H1 (cell line): ENCODE data around the gene POLR2A. TPM values are rescaled to one million over a fixed set of nuclear protein-coding genes. Genes with fewer than 3 reads are reported as not detected.

Experiments used
- CTCF ChIA-PET: fragments of 300-600 bp; sonication (Branson Sonifier 250); formaldehyde crosslinking; loops from one replicate; lab custom pipeline; 2021; ENCODE audit not compliant: partially characterized antibody; lab: Charles Lee
- POLR2A ChIA-PET: fragments of 300-600 bp; sonication (Branson Sonifier 250); formaldehyde crosslinking; loops from one replicate; lab custom pipeline; 2021; ENCODE audit warnings: inconsistent platforms; ENCODE audit not compliant: partially characterized antibody; lab: Charles Lee
- DNase-seq, 2 experiments: peaks; one replicate each; pipeline versions ENCODE4 v3.0.0 to v3.0.0-alpha.2; 2010 to 2022; ENCODE audit warnings: low spot score in 2 of 2, low read depth in 1 of 2, mixed read lengths in 1 of 2
- FAIRE-seq: peaks from 2 replicates; lab custom pipeline; 2011; peaks lifted over from hg19 to GRCh38; lab: Jason Lieb, UNC
- H2AFZ ChIP-seq: 2 replicates; pipeline ENCODE4 v1.8.1; 2012; ENCODE audit warnings: low read length, inconsistent platforms
- H2AK5ac ChIP-seq: 2 replicates; pipeline ENCODE4 v1.6.1; 2013; ENCODE audit warnings: low read depth, low read length
- H2BK120ac ChIP-seq: replicated peaks from 2 replicates; pipeline ENCODE3; 2013; ENCODE audit warnings: low read depth, low read length, inconsistent platforms
- H2BK12ac ChIP-seq: 2 replicates; pipeline ENCODE4 v1.6.1; 2013; ENCODE audit warnings: low read depth, low read length
- H2BK15ac ChIP-seq: 2 replicates; pipeline ENCODE4 v1.6.1; 2013; ENCODE audit warnings: low read length
- H2BK20ac ChIP-seq: 2 replicates; pipeline ENCODE4 v1.6.1; 2013; ENCODE audit warnings: low read length
- H2BK5ac ChIP-seq: 2 replicates; pipeline ENCODE4 v1.6.1; 2013; ENCODE audit warnings: low read depth, low read length
- H3K14ac ChIP-seq: 2 replicates; pipeline ENCODE4 v1.6.1; 2013; ENCODE audit warnings: inconsistent platforms; ENCODE audit not compliant: insufficient read length
- H3K18ac ChIP-seq: 2 replicates; pipeline ENCODE4 v1.6.1; 2013; ENCODE audit warnings: low read length; ENCODE audit errors: extremely low read depth
- H3K23ac ChIP-seq: 2 replicates; pipeline ENCODE4 v1.6.1; 2013; ENCODE audit warnings: inconsistent platforms; ENCODE audit not compliant: insufficient read length
- H3K23me2 ChIP-seq: 2 replicates; pipeline ENCODE4 v1.6.1; 2013; ENCODE audit warnings: low read depth, low read length
- H3K27ac ChIP-seq: 2 replicates; pipeline ENCODE4 v1.6.1; 2011; ENCODE audit warnings: low read depth, low read length, inconsistent platforms
- H3K27me3 ChIP-seq, 4 experiments: replicated peaks in 1 of 4; 1 replicate in 1 of 4; 2 replicates in 3 of 4; pipeline versions ENCODE4 v1.6.1 to v1.8.1; 2011 to 2013; ENCODE audit warnings: low read length in 3 of 4, mild to moderate bottlenecking in 3 of 4, inconsistent platforms in 2 of 4, mixed read lengths in 2 of 4, moderate library complexity in 1 of 4; ENCODE audit not compliant: control insufficient read depth in 3 of 4, insufficient read depth in 3 of 4; ENCODE audit errors: extremely low read depth in 1 of 4
- H3K36me3 ChIP-seq, 4 experiments: 2 replicates each; pipeline versions ENCODE4 v1.6.1 to v1.8.1; 2011 to 2013; ENCODE audit warnings: mild to moderate bottlenecking in 4 of 4, low read length in 3 of 4, moderate library complexity in 2 of 4, control low read depth in 1 of 4, inconsistent platforms in 1 of 4; ENCODE audit not compliant: insufficient read depth in 4 of 4, control insufficient read depth in 2 of 4
- H3K4ac ChIP-seq: replicated peaks from 2 replicates; pipeline ENCODE3; 2013; ENCODE audit warnings: low read length, low read depth, mixed read lengths, inconsistent platforms; ENCODE audit not compliant: insufficient read length
- H3K4me1 ChIP-seq, 4 experiments: replicated peaks in 1 of 4; 1 replicate in 1 of 4; 2 replicates in 3 of 4; pipeline versions ENCODE4 v1.6.1 to v1.8.1; 2011 to 2013; ENCODE audit warnings: low read length in 3 of 4, inconsistent platforms in 2 of 4, mixed read lengths in 1 of 4; ENCODE audit not compliant: insufficient read depth in 4 of 4, control insufficient read depth in 3 of 4
- H3K4me2 ChIP-seq, 2 experiments: 2 replicates each; pipeline versions ENCODE4 v1.6.1 to v1.8.1; 2011 to 2013; ENCODE audit warnings: low read depth in 2 of 2, low read length in 2 of 2, control low read depth in 1 of 2, inconsistent platforms in 1 of 2, mild to moderate bottlenecking in 1 of 2; ENCODE audit not compliant: insufficient read depth in 1 of 2
- H3K4me3 ChIP-seq, 4 experiments: fragments of 200-600, 300-600 bp in 1 of 4; sonication (generic), shearing (Covaris generic), sonication (Bioruptor Twin) in 1 of 4; 2 replicates each; pipeline versions ENCODE4 v1.5.1 to v1.8.1; 2011 to 2016; ENCODE audit warnings: low read length in 4 of 4, low read depth in 3 of 4, control low read depth in 2 of 4, inconsistent platforms in 2 of 4, mild to moderate bottlenecking in 2 of 4, mixed read lengths in 1 of 4, moderate library complexity in 1 of 4; ENCODE audit not compliant: insufficient read depth in 2 of 4; ENCODE audit errors: extremely low read depth in 1 of 4
- H3K56ac ChIP-seq: replicated peaks from 2 replicates; pipeline ENCODE3; 2013; ENCODE audit warnings: low read depth, mild to moderate bottlenecking, mixed read lengths, low read length, inconsistent platforms; ENCODE audit not compliant: insufficient read length
- H3K79me1 ChIP-seq: 2 replicates; pipeline ENCODE4 v1.6.1; 2013; ENCODE audit warnings: low read depth, low read length, control low read depth
- H3K79me2 ChIP-seq, 2 experiments: 2 replicates each; pipeline versions ENCODE4 v1.6.1 to v1.8.1; 2012 to 2013; ENCODE audit warnings: low read length in 2 of 2, mild to moderate bottlenecking in 2 of 2, inconsistent platforms in 1 of 2; ENCODE audit not compliant: insufficient read depth in 2 of 2, control insufficient read depth in 1 of 2
- H3K9ac ChIP-seq, 4 experiments: replicated peaks in 1 of 4; 1 replicate in 1 of 4; 2 replicates in 3 of 4; pipeline versions ENCODE4 v1.6.1 to v1.8.1; 2011 to 2013; ENCODE audit warnings: low read depth in 3 of 4, low read length in 3 of 4, control low read depth in 2 of 4, mild to moderate bottlenecking in 2 of 4, moderate library complexity in 2 of 4, inconsistent platforms in 1 of 4; ENCODE audit errors: extremely low read depth in 1 of 4
- H3K9me3 ChIP-seq, 2 experiments: 2 replicates each; pipeline versions ENCODE4 v1.6.1 to v1.8.1; 2012 to 2013; ENCODE audit warnings: mild to moderate bottlenecking in 2 of 2, moderate library complexity in 2 of 2, control low read depth in 1 of 2, inconsistent platforms in 1 of 2, low read depth in 1 of 2, low read length in 1 of 2, mixed read lengths in 1 of 2; ENCODE audit not compliant: insufficient read depth in 2 of 2
- H4K20me1 ChIP-seq, 2 experiments: replicated peaks in 1 of 2; 2 replicates each; pipeline versions ENCODE3 to v1.8.1; 2011 to 2013; ENCODE audit warnings: inconsistent platforms in 2 of 2, low read length in 2 of 2, mild to moderate bottlenecking in 1 of 2; ENCODE audit not compliant: insufficient read depth in 2 of 2, control insufficient read depth in 1 of 2
- H4K5ac ChIP-seq: 2 replicates; pipeline ENCODE4 v1.6.1; 2013; ENCODE audit warnings: low read length, low read depth, mixed read lengths, inconsistent platforms; ENCODE audit not compliant: insufficient read length
- H4K8ac ChIP-seq: 2 replicates; pipeline ENCODE4 v1.8.0; 2013; ENCODE audit warnings: mild to moderate bottlenecking, moderate library complexity, low read length, inconsistent platforms; ENCODE audit not compliant: insufficient read depth; ENCODE audit errors: extremely low read depth
- H4K91ac ChIP-seq: replicated peaks from 2 replicates; pipeline ENCODE3; 2013; ENCODE audit warnings: low read length, mixed read lengths, inconsistent platforms; ENCODE audit not compliant: insufficient read length
- E2F6 ChIP-seq: IDR thresholded peaks from 2 replicates; pipeline ENCODE4 v1.6.1; 2012; ENCODE audit warnings: inconsistent platforms
- FOSL1 ChIP-seq: IDR thresholded peaks from 2 replicates; pipeline ENCODE4 v1.6.1; 2011; ENCODE audit warnings: mild to moderate bottlenecking, low read depth, low read length, moderate library complexity; ENCODE audit not compliant: insufficient read depth
- SIN3A ChIP-seq, 2 experiments: IDR thresholded peaks in 1 of 2; conservative IDR thresholded peaks in 1 of 2; 2 replicates each; pipeline ENCODE4 v1.6.1; 2011 to 2012; ENCODE audit warnings: low read length in 2 of 2, improper control_type of control experiment in 1 of 2, low read depth in 1 of 2, mild to moderate bottlenecking in 1 of 2
- SIX5 ChIP-seq: IDR thresholded peaks from 2 replicates; pipeline ENCODE4 v1.6.1; 2011; ENCODE audit warnings: mild to moderate bottlenecking, low read depth, low read length
- SP2 ChIP-seq: IDR thresholded peaks from 2 replicates; pipeline ENCODE4 v1.6.1; 2012; ENCODE audit warnings: mild to moderate bottlenecking, low read length, inconsistent platforms
- TBP ChIP-seq: IDR thresholded peaks from 2 replicates; pipeline ENCODE4 v1.6.1; 2011; ENCODE audit warnings: low read depth, low read length, improper control_type of control experiment
- WGBS, 2 experiments: shearing (Covaris generic) in 1 of 2; methylation state at CpG; one replicate each; pipeline versions ENCODE4 v1.1.6 to v1.1.7; 2013 to 2015; ENCODE audit warnings: low lambda C conversion rate in 2 of 2, mixed read lengths in 2 of 2, inconsistent platforms in 1 of 2, low coverage in 1 of 2, missing lambda C conversion rate in 1 of 2; ENCODE audit not compliant: insufficient replicate concordance in 2 of 2, insufficient coverage in 1 of 2, insufficient read length in 1 of 2; ENCODE audit errors: extremely low coverage in 1 of 2, missing lambda C conversion rate in 1 of 2; 5-methylcytosine and 5-hydroxymethylcytosine counted together
- polyA plus RNA-seq, 7 experiments: library from polyadenylated mRNA; depleted of rRNA in 3 of 7; stranded (reverse) in 5 of 7; unstranded in 2 of 7; fragments of >200 nt in 5 of 7; fragments of 200-250 nt in 2 of 7; gene quantifications; 1 replicate in 5 of 7; 2 replicates in 1 of 7; 4 replicates in 1 of 7; pipeline versions ENCODE4 v1.2.1 to v1.2.3, GENCODE V29; 2011 to 2013; ENCODE audit warnings: missing spikeins in 2 of 7, mixed read lengths in 2 of 7
- total RNA-seq: library from RNA; stranded (reverse); fragmentation: NEBNext Ultra II Directional; extraction: Animal tissue kit (Norgen Biotek cat#: 25700); gene quantifications from 2 replicates; pipeline ENCODE4 v1.2.1, GENCODE V29; 2021

Gene POLR2A
- total and polyA plus RNA-seq, 2 of the 8 experiments (the other 6 are each of a cell fraction or from before 2014, with no cell fraction given), result 26.8 to 150 TPM

- ChIA-PET CTCF (interaction anchor here (0.9 to 7.0 kb wide), 5 partner anchors 10 to 143 kb away, joined by 3 to 82 read pairs (median 3); no protein-coding TSS in a partner anchor), POLR2A (interaction anchor here (1.2 to 6.3 kb wide), 4 partner anchors 9 to 17 kb away, joined by 3 to 58 read pairs (median 12); partner anchors contain the start of gene POLR2A)
- WGBS, 2 experiments, result 83% methylated on average over 10 of the region's 11 CpGs; no CpG with 5 or more reads in 1 of the 2 experiments
- TF ChIP-seq SIN3A (conservative IDR thresholded peaks at IDR 0.05 in 1 of 2, IDR thresholded peaks at IDR 0.05 in 1 of 2; ENCODE audit: low read depth in 1 of 2, low read length in 2 of 2), result no peak
- no peak for TF ChIP-seq FOSL1
- no peak for TF ChIP-seq TBP
- no peak for TF ChIP-seq E2F6
- TF ChIP-seq SP2, result no peak
- no peak for TF ChIP-seq SIX5
Measured at GRCh38 chr17:7499161-7499560, 15.0 kb downstream of the POLR2A start.

More at GRCh38 chr17:7499161-7499560, 15.0 kb downstream of the POLR2A start:
- H2AFZ ChIP-seq, result no peak overlapping the region
- H4K8ac ChIP-seq, result no peak overlapping the region
- no peak overlapping the region for H4K5ac ChIP-seq
- DNase-seq (no peak), FAIRE-seq (no peak)
- peaks cover 8% of the 10 kb centered on the region for H3K79me1 ChIP-seq
- H3K4me2 ChIP-seq, result no peak overlapping the region
- H4K20me1 ChIP-seq, result peaks cover 14 to 23% of the 10 kb centered on the region in 2 experiments
- no peaks in the 10 kb centered on the region for H3K9me3 ChIP-seq
- H3K36me3 ChIP-seq, result peaks cover 63 to 88% (median 79%) of the 10 kb centered on the region in 4 experiments
- H3K9ac ChIP-seq, result no peak overlapping the region
- no peak overlapping the region for H3K56ac ChIP-seq
- H4K91ac ChIP-seq, result no peak overlapping the region
- H3K79me2 ChIP-seq, result peaks cover 0 to 17% of the 10 kb centered on the region in 2 experiments; a peak in 2 of 4 replicates
- no peak overlapping the region for H3K18ac ChIP-seq
- no peak overlapping the region for H3K27ac ChIP-seq
- no peak overlapping the region for H2BK15ac ChIP-seq
- no peak overlapping the region for H3K14ac ChIP-seq
- no peak overlapping the region for H2BK20ac ChIP-seq
- H2BK120ac ChIP-seq, result no peak overlapping the region
- H3K23ac ChIP-seq, result no peak overlapping the region
- H3K4me1 ChIP-seq, result no peaks in the 10 kb centered on the region
- H3K4me3 ChIP-seq, result no peak overlapping the region
- no peaks in the 10 kb centered on the region for H3K27me3 ChIP-seq
- H2BK12ac ChIP-seq, result no peak overlapping the region
- H2AK5ac ChIP-seq, result no peak overlapping the region
- no peak overlapping the region for H2BK5ac ChIP-seq
- H3K23me2 ChIP-seq, result no peaks in the 10 kb centered on the region
- H3K4ac ChIP-seq, result no peak overlapping the region
